HCT116 (cell line): Measurements from ENCODE around the gene ADGRB3. TPM values are rescaled to one million over a fixed set of nuclear protein-coding genes. Genes with fewer than 3 reads are reported as not detected.

Experiments
- ATAC-seq: fragments of 200-7000 bp; cut with Tn5 transposase; 2 replicates; pipeline ENCODE4 v1.9.1; 2020; ENCODE audit warnings: mild to moderate bottlenecking, moderate library complexity
- BruUV-seq: library from RNA; stranded (reverse); fragments of 400-500 nt; replicated peaks from 2 replicates; lab custom pipeline; 2021; lab: Mats Ljungman, UMichigan
- CTCF ChIA-PET: fragments of 300-600 bp; sonication (Branson Sonifier 250); formaldehyde crosslinking; loops from one replicate; lab custom pipeline; 2021; ENCODE audit warnings: antibody characterized with exemption; lab: Charles Lee
- POLR2A ChIA-PET: fragments of 300-600, 350-600 bp; sonication (Branson Sonifier 250); formaldehyde crosslinking; loops from one replicate; lab custom pipeline; 2021; ENCODE audit warnings: antibody characterized with exemption; lab: Charles Lee
- RAD21 ChIA-PET, 2 experiments: fragments of 300-600 bp; sonication (Branson Sonifier 250); formaldehyde crosslinking; loops; one replicate each; lab custom pipeline; 2023; ENCODE audit warnings: low total read pairs in 2 of 2; ENCODE audit not compliant: uncharacterized antibody in 2 of 2, unreplicated experiment in 2 of 2, low non-redundant PET in 1 of 2; lab: Charles Lee
- DNase-seq: peaks from one replicate; pipeline ENCODE4 v3.0.0-alpha.2; 2010; ENCODE audit warnings: low read depth, low spot score
- H2AFZ ChIP-seq: fragments of 200-600 bp; shearing (Covaris generic), sonication (generic); 2 replicates; pipeline ENCODE4 v1.6.1; 2017; ENCODE audit warnings: low read depth, mixed run types, mixed read lengths, antibody characterized with exemption, low read length; ENCODE audit not compliant: poor library complexity, severe bottlenecking
- H3K27ac ChIP-seq: 2 replicates; pipeline ENCODE4 v1.5.1; 2012; ENCODE audit warnings: low read depth, low read length
- H3K27me3 ChIP-seq: fragments of 200-600 bp; sonication (generic); 2 replicates; pipeline ENCODE4 v1.6.1; 2016; ENCODE audit warnings: mixed run types, low read length, mixed read lengths; ENCODE audit not compliant: insufficient read depth
- H3K36me3 ChIP-seq, 2 experiments: fragments of 200-500 bp in 1 of 2; fragments of 200-600 bp in 1 of 2; sonication (Bioruptor generic) in 1 of 2; sonication (generic) in 1 of 2; 2 replicates each; pipeline versions ENCODE4 v1.5.1 to v1.6.1; 2014 to 2016; ENCODE audit warnings: low read length in 2 of 2, inconsistent platforms in 1 of 2, mixed read lengths in 1 of 2, mixed run types in 1 of 2; ENCODE audit not compliant: insufficient read depth in 2 of 2, control insufficient read depth in 1 of 2
- H3K4me1 ChIP-seq, 2 experiments: fragments of 200-600 bp in 1 of 2; sonication (generic) in 1 of 2; 2 replicates each; pipeline versions ENCODE4 v1.5.1 to v1.6.1; 2012 to 2017; ENCODE audit warnings: low read length in 2 of 2, inconsistent platforms in 1 of 2, mild to moderate bottlenecking in 1 of 2, mixed read lengths in 1 of 2, mixed run types in 1 of 2, moderate library complexity in 1 of 2; ENCODE audit not compliant: insufficient read depth in 2 of 2, control insufficient read depth in 1 of 2
- H3K4me2 ChIP-seq: fragments of 200-600 bp; sonication (generic); 2 replicates; pipeline ENCODE4 v1.6.1; 2017; ENCODE audit warnings: mixed run types, low read length, mixed read lengths
- H3K4me3 ChIP-seq, 2 experiments: fragments of 200-600 bp in 1 of 2; sonication (generic) in 1 of 2; replicated peaks in 1 of 2; 2 replicates each; pipeline ENCODE4 v1.5.1; 2011 to 2016; ENCODE audit warnings: low read length in 2 of 2, control low read depth in 1 of 2, low read depth in 1 of 2, mild to moderate bottlenecking in 1 of 2, mixed read lengths in 1 of 2, mixed run types in 1 of 2
- H3K79me2 ChIP-seq: fragments of 200-600 bp; sonication (generic); 2 replicates; pipeline ENCODE4 v1.6.1; 2017; ENCODE audit warnings: mild to moderate bottlenecking, mixed run types, low read length, moderate library complexity, mixed read lengths; ENCODE audit not compliant: insufficient read depth
- H3K9ac ChIP-seq: fragments of 200-600 bp; sonication (generic); 2 replicates; pipeline ENCODE4 v1.6.1; 2016; ENCODE audit warnings: low read length, mixed read lengths
- H3K9me2 ChIP-seq: fragments of 200-600 bp; sonication (generic), shearing (Covaris generic); 2 replicates; pipeline ENCODE4 v1.6.1; 2017; ENCODE audit warnings: mixed run types, mild to moderate bottlenecking, moderate library complexity; ENCODE audit not compliant: insufficient read depth
- H3K9me3 ChIP-seq, 2 experiments: fragments of 200-500 bp in 1 of 2; fragments of 200-600 bp in 1 of 2; sonication (Bioruptor generic) in 1 of 2; sonication (generic) in 1 of 2; 2 replicates each; pipeline ENCODE4 v1.6.1; 2014 to 2017; ENCODE audit warnings: low read length in 2 of 2, mixed read lengths in 2 of 2, inconsistent platforms in 1 of 2, low read depth in 1 of 2, mild to moderate bottlenecking in 1 of 2, mixed run types in 1 of 2, moderate library complexity in 1 of 2; ENCODE audit not compliant: control insufficient read depth in 1 of 2, insufficient read depth in 1 of 2
- H4K20me1 ChIP-seq: fragments of 200-600 bp; sonication (generic), shearing (Covaris generic); 2 replicates; pipeline ENCODE4 v1.6.1; 2017; ENCODE audit warnings: mixed run types, mild to moderate bottlenecking, moderate library complexity; ENCODE audit not compliant: insufficient read depth
- CBX3 ChIP-seq: IDR thresholded peaks from 2 replicates; pipeline ENCODE4 v1.6.1; 2012; ENCODE audit warnings: low read depth
- CEBPB ChIP-seq: IDR thresholded peaks from 2 replicates; pipeline ENCODE4 v1.6.1; 2012; ENCODE audit warnings: low read depth
- EGR1 ChIP-seq: IDR thresholded peaks from 2 replicates; pipeline ENCODE4 v1.6.1; 2012; ENCODE audit warnings: low read depth
- EZH2phosphoT487 ChIP-seq: fragments of 200-600 bp; IDR thresholded peaks from 2 replicates; pipeline ENCODE4 v1.6.1; 2018; ENCODE audit warnings: antibody characterized with exemption, borderline replicate concordance
- JUND ChIP-seq: IDR thresholded peaks from 2 replicates; pipeline ENCODE4 v1.6.1; 2012
- POLR2A ChIP-seq: IDR thresholded peaks from 2 replicates; pipeline ENCODE4 v1.7.0; 2011; ENCODE audit warnings: borderline replicate concordance; ENCODE audit not compliant: insufficient read depth, insufficient read length; ENCODE audit errors: extremely low read depth
- POLR2AphosphoS5 ChIP-seq: IDR thresholded peaks from 2 replicates; pipeline ENCODE4 v1.6.1; 2011; ENCODE audit warnings: mild to moderate bottlenecking, low read depth, low read length, moderate library complexity
- RAD21 ChIP-seq: IDR thresholded peaks from 2 replicates; pipeline ENCODE4 v1.6.1; 2012; ENCODE audit warnings: low read depth, mild to moderate bottlenecking
- SIN3A ChIP-seq: IDR thresholded peaks from 2 replicates; pipeline ENCODE4 v1.6.1; 2012; ENCODE audit warnings: low read depth
- SP1 ChIP-seq: IDR thresholded peaks from 2 replicates; pipeline ENCODE4 v1.6.1; 2012; ENCODE audit warnings: low read depth
- SRF ChIP-seq: IDR thresholded peaks from 2 replicates; pipeline ENCODE4 v1.6.1; 2012; ENCODE audit warnings: low read depth
- TCF7L2 ChIP-seq: IDR thresholded peaks from 2 replicates; pipeline ENCODE4 v1.7.0; 2011; ENCODE audit warnings: borderline replicate concordance, inconsistent platforms; ENCODE audit not compliant: insufficient read depth, insufficient read length; ENCODE audit errors: extremely low read depth
- YY1 ChIP-seq: IDR thresholded peaks from 2 replicates; pipeline ENCODE4 v1.6.1; 2011; ENCODE audit warnings: low read length, low read depth, moderate library complexity, mild to moderate bottlenecking; ENCODE audit not compliant: insufficient replicate concordance; ENCODE audit errors: extremely low read depth
- ZNF274 ChIP-seq: fragments of 200-500 bp; sonication (Bioruptor generic); IDR thresholded peaks from 2 replicates; pipeline ENCODE4 v1.6.1; 2014; ENCODE audit warnings: mild to moderate bottlenecking, low read depth, low read length, inconsistent platforms
- intact Hi-C: fragments of 100-400 bp; cut with micrococcal nuclease; formaldehyde crosslinking; loops from 2 replicates; pipeline ENCODE4 v1.10.0; 2022
- total RNA-seq: library from RNA; stranded (reverse); gene quantifications from one replicate; pipeline ENCODE4 v1.2.1, GENCODE V29; 2021; ENCODE audit not compliant: unreplicated experiment
- TF ChIP-seq, protein P1 (sequence below): IDR thresholded peaks from 2 replicates; pipeline ENCODE4 v1.6.1; 2011; ENCODE audit warnings: mild to moderate bottlenecking, low read length, moderate library complexity; ENCODE audit not compliant: insufficient replicate concordance; ENCODE audit errors: extremely low read depth
- TF ChIP-seq, protein P2 (sequence below): IDR thresholded peaks from 2 replicates; pipeline ENCODE4 v1.6.1; 2012
- TF ChIP-seq, protein P3 (sequence below): IDR thresholded peaks from 2 replicates; pipeline ENCODE4 v1.6.1; 2012
- TF ChIP-seq, protein P4 (sequence below): IDR thresholded peaks from 2 replicates; pipeline ENCODE4 v1.6.1; 2012; ENCODE audit warnings: low read depth

Gene ADGRB3
- total RNA-seq, 1 experiment from 2014 or later, result not detected

DNA sequence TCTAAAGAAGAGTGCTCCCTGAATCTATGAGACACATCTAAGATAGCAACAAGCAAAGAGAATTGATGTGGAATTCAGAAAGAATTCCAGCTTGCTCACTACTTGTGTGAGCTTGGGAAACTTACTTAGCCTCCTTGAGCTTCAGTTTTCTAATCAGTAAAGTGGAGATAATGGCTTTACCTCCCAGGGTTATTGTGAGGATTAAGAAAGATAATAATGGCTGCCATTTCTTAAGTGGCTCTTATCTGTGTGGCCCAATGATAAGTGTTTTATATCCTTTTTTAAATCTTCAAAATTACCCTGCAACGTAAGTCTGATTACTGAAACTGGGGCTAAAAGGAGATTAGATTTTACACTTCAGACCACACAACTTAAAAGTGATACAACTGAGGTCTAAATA is 743.2 kb downstream of the ADGRB3 start:
- ChIA-PET CTCF (no interaction called here), POLR2A (no interaction called here)

More for the DNA sequence above, 743.2 kb downstream of the ADGRB3 start:
- Histone ChIP-seq H4K20me1 (no peaks in the 10 kb centered on the region), H3K36me3 (no peaks in the 10 kb centered on the region), H2AFZ (no peak overlapping the region), H3K9me2 (no peaks in the 10 kb centered on the region), H3K4me2 (no peak overlapping the region), H3K27ac (no peak overlapping the region), H3K79me2 (no peaks in the 10 kb centered on the region), H3K9ac (no peak overlapping the region), H3K27me3 (no peaks in the 10 kb centered on the region), H3K9me3 (peaks cover 9 to 23% of the 10 kb centered on the region in 2 experiments; a peak in 2 of 4 replicates), H3K4me3 (no peak overlapping the region)
- DNase-seq (no peak), ATAC-seq (no peak)
- RAD21 ChIA-PET, result no interaction called here
- intact Hi-C loops, result no loop called here
- no TSS peak for BruUV-seq
- TF ChIP-seq TCF7L2 (no peak), CEBPB (no peak), SIN3A (no peak), ZNF274 (no peak), EGR1 (no peak), SRF (no peak), POLR2A (no peak), SP1 (no peak), POLR2AphosphoS5 (no peak), EZH2phosphoT487 (no peak), RAD21 (no peak), YY1 (no peak), JUND (no peak), CBX3 (no peak)
- TF ChIP-seq, protein P1, sequence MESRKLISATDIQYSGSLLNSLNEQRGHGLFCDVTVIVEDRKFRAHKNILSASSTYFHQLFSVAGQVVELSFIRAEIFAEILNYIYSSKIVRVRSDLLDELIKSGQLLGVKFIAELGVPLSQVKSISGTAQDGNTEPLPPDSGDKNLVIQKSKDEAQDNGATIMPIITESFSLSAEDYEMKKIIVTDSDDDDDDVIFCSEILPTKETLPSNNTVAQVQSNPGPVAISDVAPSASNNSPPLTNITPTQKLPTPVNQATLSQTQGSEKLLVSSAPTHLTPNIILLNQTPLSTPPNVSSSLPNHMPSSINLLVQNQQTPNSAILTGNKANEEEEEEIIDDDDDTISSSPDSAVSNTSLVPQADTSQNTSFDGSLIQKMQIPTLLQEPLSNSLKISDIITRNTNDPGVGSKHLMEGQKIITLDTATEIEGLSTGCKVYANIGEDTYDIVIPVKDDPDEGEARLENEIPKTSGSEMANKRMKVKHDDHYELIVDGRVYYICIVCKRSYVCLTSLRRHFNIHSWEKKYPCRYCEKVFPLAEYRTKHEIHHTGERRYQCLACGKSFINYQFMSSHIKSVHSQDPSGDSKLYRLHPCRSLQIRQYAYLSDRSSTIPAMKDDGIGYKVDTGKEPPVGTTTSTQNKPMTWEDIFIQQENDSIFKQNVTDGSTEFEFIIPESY, result no peak
- TF ChIP-seq, protein P2, sequence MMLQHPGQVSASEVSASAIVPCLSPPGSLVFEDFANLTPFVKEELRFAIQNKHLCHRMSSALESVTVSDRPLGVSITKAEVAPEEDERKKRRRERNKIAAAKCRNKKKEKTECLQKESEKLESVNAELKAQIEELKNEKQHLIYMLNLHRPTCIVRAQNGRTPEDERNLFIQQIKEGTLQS, result no peak
- TF ChIP-seq, protein P3, sequence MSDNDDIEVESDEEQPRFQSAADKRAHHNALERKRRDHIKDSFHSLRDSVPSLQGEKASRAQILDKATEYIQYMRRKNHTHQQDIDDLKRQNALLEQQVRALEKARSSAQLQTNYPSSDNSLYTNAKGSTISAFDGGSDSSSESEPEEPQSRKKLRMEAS, result no peak
- TF ChIP-seq, protein P4, sequence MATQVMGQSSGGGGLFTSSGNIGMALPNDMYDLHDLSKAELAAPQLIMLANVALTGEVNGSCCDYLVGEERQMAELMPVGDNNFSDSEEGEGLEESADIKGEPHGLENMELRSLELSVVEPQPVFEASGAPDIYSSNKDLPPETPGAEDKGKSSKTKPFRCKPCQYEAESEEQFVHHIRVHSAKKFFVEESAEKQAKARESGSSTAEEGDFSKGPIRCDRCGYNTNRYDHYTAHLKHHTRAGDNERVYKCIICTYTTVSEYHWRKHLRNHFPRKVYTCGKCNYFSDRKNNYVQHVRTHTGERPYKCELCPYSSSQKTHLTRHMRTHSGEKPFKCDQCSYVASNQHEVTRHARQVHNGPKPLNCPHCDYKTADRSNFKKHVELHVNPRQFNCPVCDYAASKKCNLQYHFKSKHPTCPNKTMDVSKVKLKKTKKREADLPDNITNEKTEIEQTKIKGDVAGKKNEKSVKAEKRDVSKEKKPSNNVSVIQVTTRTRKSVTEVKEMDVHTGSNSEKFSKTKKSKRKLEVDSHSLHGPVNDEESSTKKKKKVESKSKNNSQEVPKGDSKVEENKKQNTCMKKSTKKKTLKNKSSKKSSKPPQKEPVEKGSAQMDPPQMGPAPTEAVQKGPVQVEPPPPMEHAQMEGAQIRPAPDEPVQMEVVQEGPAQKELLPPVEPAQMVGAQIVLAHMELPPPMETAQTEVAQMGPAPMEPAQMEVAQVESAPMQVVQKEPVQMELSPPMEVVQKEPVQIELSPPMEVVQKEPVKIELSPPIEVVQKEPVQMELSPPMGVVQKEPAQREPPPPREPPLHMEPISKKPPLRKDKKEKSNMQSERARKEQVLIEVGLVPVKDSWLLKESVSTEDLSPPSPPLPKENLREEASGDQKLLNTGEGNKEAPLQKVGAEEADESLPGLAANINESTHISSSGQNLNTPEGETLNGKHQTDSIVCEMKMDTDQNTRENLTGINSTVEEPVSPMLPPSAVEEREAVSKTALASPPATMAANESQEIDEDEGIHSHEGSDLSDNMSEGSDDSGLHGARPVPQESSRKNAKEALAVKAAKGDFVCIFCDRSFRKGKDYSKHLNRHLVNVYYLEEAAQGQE, result no peak
- TF ChIP-seq, all 23 proteins: peak for 0
- no peaks in the 10 kb centered on the region for H3K4me1 ChIP-seq
